ENCODE measurements around the gene MID1IP1.

The MID1IP1 gene

DNA sequence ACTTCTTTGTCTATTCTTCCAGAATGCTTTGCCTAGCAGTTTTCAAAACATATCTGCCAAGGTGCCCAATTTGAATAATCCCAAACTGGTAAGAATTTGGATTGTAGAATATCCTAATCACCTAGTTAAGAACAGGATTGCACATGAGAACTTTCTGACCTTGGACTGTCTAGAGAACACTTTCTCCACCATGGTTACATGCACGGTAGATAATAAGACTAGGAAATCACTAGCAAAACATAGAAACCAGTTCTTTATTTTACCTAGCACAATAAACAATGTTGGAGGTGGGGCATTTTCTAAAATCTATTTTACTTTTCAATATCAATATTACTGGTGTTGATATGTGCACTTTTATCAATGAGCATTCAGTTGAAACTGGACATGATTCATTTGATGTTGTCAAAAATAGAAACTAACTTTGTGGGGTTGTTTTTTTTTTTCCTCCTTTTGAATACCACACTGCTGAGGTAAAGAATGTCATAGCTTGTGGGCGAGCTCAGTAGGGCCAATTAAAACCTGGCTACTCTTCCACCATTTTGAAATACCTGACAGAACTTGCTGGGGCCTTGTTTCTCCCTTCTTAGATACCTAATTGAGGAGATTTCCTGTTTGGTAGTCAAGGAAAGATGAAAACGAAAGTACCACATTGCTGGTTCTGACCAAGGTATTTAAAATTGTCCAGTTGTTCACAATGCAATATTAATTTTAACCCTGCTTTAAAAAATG is 10.4 kb downstream of the MID1IP1 start:
- WGBS = no CpG with 5 or more reads among the region's 3 CpGs
- H2AFZ ChIP-seq (ENCODE audit: low read depth, low read length) = no peak overlapping the region
- peak; percentile 11 for DNase-seq
- H2BK120ac ChIP-seq (ENCODE audit: low read depth, low read length) = no peak overlapping the region
- H3K27ac ChIP-seq (ENCODE audit: low read length, poor library complexity, severe bottlenecking) = no peak overlapping the region
- no peak overlapping the region for H2BK5ac ChIP-seq (ENCODE audit: low read depth, low read length, poor library complexity, severe bottlenecking)
- no peak overlapping the region for H2BK12ac ChIP-seq (ENCODE audit: low read length in 2 of 2)
- H3K36me3 ChIP-seq (ENCODE audit: control insufficient read depth in 1 of 2, insufficient read depth in 2 of 2, low read depth in 1 of 2, low read length in 2 of 2) = peaks cover 0 to 4% of the 10 kb centered on the region in 2 experiments
- no peak overlapping the region for H3K23ac ChIP-seq (ENCODE audit: low read length in 2 of 2)
- H3K4me3 ChIP-seq (ENCODE audit: insufficient read depth in 1 of 2, low read depth in 1 of 2, low read length in 2 of 2) = no peak overlapping the region
- H3K9me3 ChIP-seq (ENCODE audit: control insufficient read depth, low read length) = peaks cover 2% of the 10 kb centered on the region
- H4K91ac ChIP-seq (ENCODE audit: low read length) = no peak overlapping the region
- no peak overlapping the region for H3K4ac ChIP-seq (ENCODE audit: low read depth in 1 of 2, low read length in 2 of 2)
- no peak overlapping the region for H3K4me2 ChIP-seq (ENCODE audit: low read length, poor library complexity, severe bottlenecking)
- H3K4me1 ChIP-seq (ENCODE audit: control insufficient read depth, insufficient read depth, low read depth, low read length) = no peaks in the 10 kb centered on the region
- no peak overlapping the region for H3K18ac ChIP-seq (ENCODE audit: low read depth in 1 of 2, low read length in 2 of 2)
- H2BK15ac ChIP-seq (ENCODE audit: low read depth, poor library complexity, severe bottlenecking) = no peak overlapping the region
- H3K14ac ChIP-seq (ENCODE audit: low read length in 2 of 2) = no peak overlapping the region
- no peak overlapping the region for H4K8ac ChIP-seq (ENCODE audit: low read length)
- H2AK5ac ChIP-seq (ENCODE audit: low read length, severe bottlenecking) = no peak overlapping the region
- H3K27me3 ChIP-seq (ENCODE audit: control insufficient read depth in 1 of 2, insufficient read depth in 1 of 2, low read length in 2 of 2) = peaks cover 0 to 3% of the 10 kb centered on the region in 2 experiments
- H3K9ac ChIP-seq (ENCODE audit: low read length) = no peak overlapping the region
- H3K79me1 ChIP-seq (replicated peaks; ENCODE audit: low read length, poor library complexity, severe bottlenecking) = no peaks in the 10 kb centered on the region

- H3K9me3 ChIP-seq (ENCODE audit: control insufficient read depth, low read length) = peaks cover 2% of the 10 kb centered on the region
- no peak overlapping the region for H3K4me2 ChIP-seq (ENCODE audit: low read length, poor library complexity, severe bottlenecking)
- peak overlapping the region in 1 of 2 experiments; percentile 52 for H2BK12ac ChIP-seq (ENCODE audit: low read length in 2 of 2)
- H3K27ac ChIP-seq (ENCODE audit: low read length, poor library complexity, severe bottlenecking) = peak overlapping the region; percentile 56
- no peak overlapping the region for H2AK5ac ChIP-seq (ENCODE audit: low read length, severe bottlenecking)
- peak overlapping the region; percentile 24 to 62 for H3K18ac ChIP-seq (ENCODE audit: low read depth in 1 of 2, low read length in 2 of 2)
- no peak overlapping the region for H2BK15ac ChIP-seq (ENCODE audit: low read depth, poor library complexity, severe bottlenecking)
- no peak overlapping the region for H2AFZ ChIP-seq (ENCODE audit: low read depth, low read length)
- no peaks in the 10 kb centered on the region for H3K79me1 ChIP-seq (replicated peaks; ENCODE audit: low read length, poor library complexity, severe bottlenecking)
- WGBS = 85% methylated on average over 2 of the region's 3 CpGs
- H2BK5ac ChIP-seq (ENCODE audit: low read depth, low read length, poor library complexity, severe bottlenecking) = no peak overlapping the region
- H3K4me1 ChIP-seq (ENCODE audit: control insufficient read depth, insufficient read depth, low read depth, low read length) = no peaks in the 10 kb centered on the region
- no peak overlapping the region for H4K8ac ChIP-seq (ENCODE audit: low read length)
- no peak overlapping the region for H4K91ac ChIP-seq (ENCODE audit: low read length)
- H3K4ac ChIP-seq (ENCODE audit: low read depth in 1 of 2, low read length in 2 of 2) = no peak overlapping the region
- no peak for DNase-seq
- no peak overlapping the region for H3K14ac ChIP-seq (ENCODE audit: low read length in 2 of 2)
- no peak overlapping the region for H3K4me3 ChIP-seq (ENCODE audit: insufficient read depth in 1 of 2, low read depth in 1 of 2, low read length in 2 of 2)
- no peak overlapping the region for H3K9ac ChIP-seq (ENCODE audit: low read length)
- H3K23ac ChIP-seq (ENCODE audit: low read length in 2 of 2) = no peak overlapping the region
- H3K36me3 ChIP-seq (ENCODE audit: control insufficient read depth in 1 of 2, insufficient read depth in 2 of 2, low read depth in 1 of 2, low read length in 2 of 2) = no peaks in the 10 kb centered on the region
- H3K27me3 ChIP-seq (ENCODE audit: control insufficient read depth in 1 of 2, insufficient read depth in 1 of 2, low read length in 2 of 2) = peaks cover 0 to 6% of the 10 kb centered on the region in 2 experiments
- no peak overlapping the region for H2BK120ac ChIP-seq (ENCODE audit: low read depth, low read length)
These were observed 14.9 kb downstream of the MID1IP1 start for GRCh38 chrX:38816155-38816554.

DNA sequence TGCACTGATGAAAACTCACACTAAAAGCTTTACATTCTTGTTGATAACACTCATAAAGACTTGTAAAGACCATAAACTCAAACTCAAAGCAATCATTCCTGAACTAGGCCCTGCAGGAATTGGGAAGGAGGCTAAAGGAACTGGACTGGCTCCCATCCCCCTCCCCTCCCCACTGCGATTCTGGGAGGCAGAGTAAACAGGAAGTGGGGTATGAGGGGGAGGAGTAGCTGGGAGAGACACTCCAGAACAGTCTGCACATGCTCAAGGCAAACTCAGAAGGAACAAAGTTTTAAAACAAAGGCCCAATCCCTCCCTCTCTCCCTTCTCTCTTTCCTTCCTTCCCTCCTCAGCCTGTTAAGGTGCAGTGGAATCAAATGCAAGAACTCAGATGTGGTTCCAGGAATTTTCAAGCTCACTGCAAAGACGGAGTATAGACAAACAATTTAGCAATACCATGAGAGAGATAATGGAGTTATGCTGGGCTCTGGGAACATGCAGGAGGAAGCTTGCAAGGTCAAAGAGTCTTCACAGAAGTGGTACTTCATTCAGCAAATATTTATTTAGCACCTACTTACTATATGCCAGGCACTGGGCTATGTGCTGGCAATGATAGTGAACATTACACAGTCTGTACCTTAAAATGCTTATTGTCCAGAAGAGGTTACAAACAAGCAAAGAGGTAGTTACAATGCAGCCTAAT is 15.9 kb downstream of the MID1IP1 start:
- no peak overlapping the region for H3K4me3 ChIP-seq (ENCODE audit: insufficient read depth in 1 of 2, low read depth in 1 of 2, low read length in 2 of 2)
- peak overlapping the region in 1 of 2 experiments; percentile 95 for H2BK12ac ChIP-seq (ENCODE audit: low read length in 2 of 2)
- H3K23ac ChIP-seq (ENCODE audit: low read length in 2 of 2) = no peak overlapping the region
- no peak overlapping the region for H2BK5ac ChIP-seq (ENCODE audit: low read depth, low read length, poor library complexity, severe bottlenecking)
- H2AFZ ChIP-seq (ENCODE audit: low read depth, low read length) = no peak overlapping the region
- peak overlapping the region; percentile 37 for H4K8ac ChIP-seq (ENCODE audit: low read length)
- peak; percentile 54 for DNase-seq
- WGBS = no CpG with 5 or more reads among the region's 2 CpGs
- H3K27ac ChIP-seq (ENCODE audit: low read length, poor library complexity, severe bottlenecking) = peak overlapping the region; percentile 64
- H3K36me3 ChIP-seq (ENCODE audit: control insufficient read depth in 1 of 2, insufficient read depth in 2 of 2, low read depth in 1 of 2, low read length in 2 of 2) = no peaks in the 10 kb centered on the region
- H2BK15ac ChIP-seq (ENCODE audit: low read depth, poor library complexity, severe bottlenecking) = no peak overlapping the region
- H3K14ac ChIP-seq (ENCODE audit: low read length in 2 of 2) = no peak overlapping the region
- H3K9me3 ChIP-seq (ENCODE audit: control insufficient read depth, low read length) = peaks cover 2% of the 10 kb centered on the region
- peaks cover 0 to 6% of the 10 kb centered on the region in 2 experiments for H3K27me3 ChIP-seq (ENCODE audit: control insufficient read depth in 1 of 2, insufficient read depth in 1 of 2, low read length in 2 of 2)
- no peaks in the 10 kb centered on the region for H3K79me1 ChIP-seq (replicated peaks; ENCODE audit: low read length, poor library complexity, severe bottlenecking)
- no peak overlapping the region for H4K91ac ChIP-seq (ENCODE audit: low read length)
- peak overlapping the region; percentile 33 to 50 for H3K18ac ChIP-seq (ENCODE audit: low read depth in 1 of 2, low read length in 2 of 2)
- peak overlapping the region; percentile 49 for H2BK120ac ChIP-seq (ENCODE audit: low read depth, low read length)
- no peak overlapping the region for H3K4ac ChIP-seq (ENCODE audit: low read depth in 1 of 2, low read length in 2 of 2)
- no peak overlapping the region for H3K9ac ChIP-seq (ENCODE audit: low read length)
- no peak overlapping the region for H3K4me2 ChIP-seq (ENCODE audit: low read length, poor library complexity, severe bottlenecking)
- peak overlapping the region; percentile 65 for H2AK5ac ChIP-seq (ENCODE audit: low read length, severe bottlenecking)
- no peaks in the 10 kb centered on the region for H3K4me1 ChIP-seq (ENCODE audit: control insufficient read depth, insufficient read depth, low read depth, low read length)

- H4K8ac ChIP-seq (ENCODE audit: low read length) = no peak overlapping the region
- no peak for DNase-seq
- no peak overlapping the region for H3K9ac ChIP-seq (ENCODE audit: low read length)
- H3K18ac ChIP-seq (ENCODE audit: low read depth in 1 of 2, low read length in 2 of 2) = no peak overlapping the region
- no peak overlapping the region for H2AK5ac ChIP-seq (ENCODE audit: low read length, severe bottlenecking)
- no peak overlapping the region for H2BK120ac ChIP-seq (ENCODE audit: low read depth, low read length)
- H3K27me3 ChIP-seq (ENCODE audit: control insufficient read depth in 1 of 2, insufficient read depth in 1 of 2, low read length in 2 of 2) = peaks cover 0 to 5% of the 10 kb centered on the region in 2 experiments
- H3K14ac ChIP-seq (ENCODE audit: low read length in 2 of 2) = no peak overlapping the region
- no peak overlapping the region for H3K23ac ChIP-seq (ENCODE audit: low read length in 2 of 2)
- H2BK5ac ChIP-seq (ENCODE audit: low read depth, low read length, poor library complexity, severe bottlenecking) = no peak overlapping the region
- peak overlapping the region in 1 of 2 experiments; percentile 31 for H2BK12ac ChIP-seq (ENCODE audit: low read length in 2 of 2)
- H4K91ac ChIP-seq (ENCODE audit: low read length) = no peak overlapping the region
- no peaks in the 10 kb centered on the region for H3K36me3 ChIP-seq (ENCODE audit: control insufficient read depth in 1 of 2, insufficient read depth in 2 of 2, low read depth in 1 of 2, low read length in 2 of 2)
- no peak overlapping the region for H2AFZ ChIP-seq (ENCODE audit: low read depth, low read length)
- H3K4me1 ChIP-seq (ENCODE audit: control insufficient read depth, insufficient read depth, low read depth, low read length) = no peaks in the 10 kb centered on the region
- no peak overlapping the region for H3K27ac ChIP-seq (ENCODE audit: low read length, poor library complexity, severe bottlenecking)
- H3K4me3 ChIP-seq (ENCODE audit: insufficient read depth in 1 of 2, low read depth in 1 of 2, low read length in 2 of 2) = no peak overlapping the region
- no peak overlapping the region for H3K4ac ChIP-seq (ENCODE audit: low read depth in 1 of 2, low read length in 2 of 2)
- 86% methylated on average over 1 of the region's 1 CpG for WGBS
- H3K4me2 ChIP-seq (ENCODE audit: low read length, poor library complexity, severe bottlenecking) = no peak overlapping the region
- peaks cover under 1% of the 10 kb centered on the region for H3K9me3 ChIP-seq (ENCODE audit: control insufficient read depth, low read length)
- no peak overlapping the region for H2BK15ac ChIP-seq (ENCODE audit: low read depth, poor library complexity, severe bottlenecking)
- H3K79me1 ChIP-seq (replicated peaks; ENCODE audit: low read length, poor library complexity, severe bottlenecking) = no peaks in the 10 kb centered on the region
These were observed 17.9 kb downstream of the MID1IP1 start for GRCh38 chrX:38819163-38819562.

Measured in mesenchymal stem cell (in vitro differentiated cells and primary cell).